K562 (cell line): ENCODE measurements around the gene CD300A. TPM values are rescaled to one million over a fixed set of nuclear protein-coding genes. Genes with fewer than 3 reads are reported as not detected.

ENCODE experiments used
- ATAC-seq: fragments of 200-7000 bp; cut with Tn5 transposase; 3 replicates; pipeline ENCODE4 v1.9.1; 2020; ENCODE audit warnings: moderate library complexity
- BruUV-seq: library from RNA; stranded (reverse); fragments of 400-500 nt; replicated peaks from 2 replicates; lab custom pipeline; 2021; lab: Mats Ljungman, UMichigan
- CTCF ChIA-PET: fragments of 300-600 bp; formaldehyde crosslinking; extraction: SDS; loops from one replicate; lab custom pipeline; 2021; ENCODE audit warnings: low intra/inter-chr PET ratio; lab: Yijun Ruan, JAX
- POLR2A ChIA-PET: fragments of 300-600, 350-650 bp; sonication (Branson Sonifier 250); formaldehyde crosslinking; extraction: SDS; loops from one replicate; lab custom pipeline; 2021; ENCODE audit warnings: antibody characterized with exemption, inconsistent platforms; lab: Yijun Ruan, JAX
- DNase-seq, 4 experiments: peaks; one replicate each; pipeline versions ENCODE4 v3.0.0 to v3.0.0-alpha.2; 2011 to 2018; ENCODE audit warnings: low spot score in 3 of 4, mixed read lengths in 3 of 4; ENCODE audit errors: extremely low read depth in 1 of 4
- FAIRE-seq: peaks from 2 replicates; lab custom pipeline; 2011; peaks lifted over from hg19 to GRCh38; lab: Jason Lieb, UNC
- H2AFZ ChIP-seq: 2 replicates; pipeline ENCODE4 v1.6.0; 2011; ENCODE audit warnings: low read depth, low read length, control low read depth, inconsistent platforms
- H3K27ac ChIP-seq: fragments of 200-600 bp; 3 replicates; pipeline ENCODE4 v1.8.0; 2011; ENCODE audit warnings: low read depth, mild to moderate bottlenecking, control low read depth, inconsistent platforms, low read length, moderate library complexity, mixed read lengths; ENCODE audit errors: extremely low read depth
- H3K27me3 ChIP-seq, 2 experiments: fragments of 300-600 bp in 1 of 2; 2 replicates in 1 of 2; 3 replicates in 1 of 2; pipeline versions ENCODE4 v1.6.0 to v1.8.0; 2011; ENCODE audit warnings: inconsistent platforms in 2 of 2, low read length in 2 of 2, mild to moderate bottlenecking in 1 of 2, mixed read lengths in 1 of 2, moderate library complexity in 1 of 2; ENCODE audit not compliant: control insufficient read depth in 2 of 2, insufficient read depth in 2 of 2
- H3K36me3 ChIP-seq: fragments of 300-600 bp; 3 replicates; pipeline ENCODE4 v1.8.0; 2011; ENCODE audit warnings: mild to moderate bottlenecking, low read length, inconsistent platforms; ENCODE audit not compliant: control insufficient read depth, insufficient read depth
- H3K4me1 ChIP-seq, 2 experiments: fragments of 200-600 bp in 1 of 2; replicated peaks in 1 of 2; 2 replicates in 1 of 2; 3 replicates in 1 of 2; pipeline versions ENCODE4 v1.5.1 to v1.8.0; 2011; ENCODE audit warnings: inconsistent platforms in 2 of 2, low read length in 2 of 2, mild to moderate bottlenecking in 1 of 2, mixed read lengths in 1 of 2, moderate library complexity in 1 of 2; ENCODE audit not compliant: control insufficient read depth in 2 of 2, insufficient read depth in 2 of 2
- H3K4me2 ChIP-seq: 2 replicates; pipeline ENCODE4 v1.6.1; 2011; ENCODE audit warnings: low read length, control low read depth, inconsistent platforms, mixed read lengths; ENCODE audit not compliant: insufficient read depth
- H3K4me3 ChIP-seq: fragments of 200-600 bp; sonication (generic), shearing (Covaris generic); 2 replicates; pipeline ENCODE4 v1.5.1; 2016; ENCODE audit warnings: control low read depth, inconsistent platforms
- H3K79me2 ChIP-seq: fragments of 200-600 bp; 3 replicates; pipeline ENCODE4 v1.8.0; 2011; ENCODE audit warnings: low read length, inconsistent platforms; ENCODE audit not compliant: control insufficient read depth, insufficient read depth
- H3K9ac ChIP-seq, 2 experiments: 2 replicates each; pipeline versions ENCODE4 v1.6.0 to v1.6.1; 2011; ENCODE audit warnings: low read depth in 2 of 2, low read length in 2 of 2, control low read depth in 1 of 2, inconsistent platforms in 1 of 2, mild to moderate bottlenecking in 1 of 2, mixed read lengths in 1 of 2; ENCODE audit not compliant: insufficient read depth in 1 of 2
- H3K9me1 ChIP-seq: one replicate; pipeline ENCODE4 v1.6.0; 2011; ENCODE audit warnings: inconsistent platforms, mild to moderate bottlenecking, low read length, moderate library complexity; ENCODE audit not compliant: control insufficient read depth, insufficient read depth
- H3K9me3 ChIP-seq: replicated peaks from 2 replicates; pipeline ENCODE4 v1.5.1; 2011; ENCODE audit warnings: low read depth, low read length, inconsistent platforms; ENCODE audit not compliant: control insufficient read depth, insufficient read depth
- H4K20me1 ChIP-seq: replicated peaks from 2 replicates; pipeline ENCODE4 v1.6.1; 2011; ENCODE audit warnings: low read length, inconsistent platforms, mixed read lengths; ENCODE audit not compliant: control insufficient read depth, insufficient read depth
- EGR1 ChIP-seq: fragments of 450-650 bp; conservative IDR thresholded peaks from 2 replicates; pipeline ENCODE4 v1.6.1; 2017; ENCODE audit warnings: mild to moderate bottlenecking
- FOSL1 ChIP-seq: fragments of 200-800 bp; sonication (Bioruptor generic); conservative IDR thresholded peaks from 2 replicates; pipeline ENCODE4 v1.6.1; 2016; ENCODE audit warnings: missing genetic modification characterization, missing compliant biosample characterization
- FOXP1 ChIP-seq: sonication (generic); formaldehyde crosslinking; IDR thresholded peaks from 2 replicates; pipeline ENCODE4 v1.8.0; 2022; ENCODE audit warnings: mild to moderate bottlenecking, missing genetic modification reagents
- KDM5B ChIP-seq: fragments of 200-600 bp; sonication (generic); IDR thresholded peaks from 2 replicates; pipeline ENCODE4 v1.6.1; 2012; ENCODE audit warnings: low read depth, mild to moderate bottlenecking, moderate library complexity, low read length, control low read depth, inconsistent platforms; ENCODE audit not compliant: insufficient replicate concordance
- MAFG ChIP-seq: fragments of 450-650 bp; conservative IDR thresholded peaks from 2 replicates; pipeline ENCODE4 v1.6.1; 2016; ENCODE audit warnings: missing genetic modification characterization, missing compliant biosample characterization
- MAZ ChIP-seq, 2 experiments: fragments of 450-650 bp in 1 of 2; sonication (generic) in 1 of 2; formaldehyde crosslinking; IDR thresholded peaks in 1 of 2; conservative IDR thresholded peaks in 1 of 2; 2 replicates each; pipeline versions ENCODE4 v1.4.0 to v1.5.0; 2020; ENCODE audit warnings: mild to moderate bottlenecking in 1 of 2, missing genetic modification reagents in 1 of 2
- RBBP5 ChIP-seq: fragments of 200-600 bp; sonication (generic); IDR thresholded peaks from 2 replicates; pipeline ENCODE4 v1.6.1; 2012; ENCODE audit warnings: borderline replicate concordance, mild to moderate bottlenecking, low read length, control low read depth, inconsistent platforms; ENCODE audit not compliant: insufficient read depth, poor library complexity, severe bottlenecking
- TCF3 ChIP-seq: sonication (generic); formaldehyde crosslinking; IDR thresholded peaks from 2 replicates; pipeline ENCODE4 v1.4.0; 2020; ENCODE audit warnings: mild to moderate bottlenecking, missing genetic modification reagents
- ZBTB7A ChIP-seq: IDR thresholded peaks from 2 replicates; pipeline ENCODE4 v1.6.1; 2011; ENCODE audit warnings: low read depth, mild to moderate bottlenecking, low read length, moderate library complexity, borderline replicate concordance; ENCODE audit not compliant: control insufficient read depth
- ZFX ChIP-seq: sonication (generic); formaldehyde crosslinking; IDR thresholded peaks from 2 replicates; pipeline ENCODE4 v1.8.0; 2022; ENCODE audit warnings: mild to moderate bottlenecking, missing genetic modification reagents, moderate library complexity
- WGBS: fragments of 100-300 bp; shearing (Covaris generic); methylation state at CpG from one replicate; pipeline ENCODE4 v1.1.6; 2016; ENCODE audit warnings: low coverage, mixed read lengths; ENCODE audit not compliant: insufficient coverage; ENCODE audit errors: missing lambda C conversion rate; 5-methylcytosine and 5-hydroxymethylcytosine counted together
- in situ Hi-C: fragments of 300-500 bp; cut with MboI; formaldehyde crosslinking; loops from 4 replicates; pipeline ENCODE4 v1.15.0; 2018; ENCODE audit warnings: inconsistent platforms, mixed read lengths
- intact Hi-C: fragments of 100-400 bp; cut with micrococcal nuclease; formaldehyde crosslinking; loops from 2 replicates; pipeline ENCODE4 v1.14.2; 2022
- polyA plus RNA-seq, 8 experiments: library from polyadenylated mRNA; depleted of rRNA in 4 of 8; stranded (reverse) in 5 of 8; unstranded in 3 of 8; fragments of >200 nt; fragmentation: Nextera tagmentation in 2 of 8; fragmentation: Illumina TruSeq in 1 of 8; extraction: Ambion mirVana in 2 of 8; extraction: Trizol in 1 of 8; gene quantifications; 2 replicates each; pipeline versions ENCODE4 v1.2.1 to v1.2.3, GENCODE V29; 2011 to 2014; ENCODE audit warnings: inconsistent platforms in 1 of 8, missing spikeins in 1 of 8
- total RNA-seq, 7 experiments: library from RNA; depleted of rRNA in 6 of 7; stranded (reverse); fragments of >200 nt in 6 of 7; fragmentation: Illumina TruSeq in 2 of 7; extraction: Trizol in 2 of 7; gene quantifications; 2 replicates each; pipeline versions ENCODE4 v1.2.1 to v1.2.3, GENCODE V29; 2011 to 2021; ENCODE audit warnings: low replicate concordance in 1 of 7

CD300A gene
- total and polyA plus RNA-seq, 9 of the 15 experiments (the other 6 are each of a cell fraction or from before 2014, with no cell fraction given): 0.21 to 1.7 (median 0.41) TPM; not detected in 1

- Histone ChIP-seq H3K4me3 (no peak overlapping the region), H3K9me1 (no peaks in the 10 kb centered on the region), H3K79me2 (no peaks in the 10 kb centered on the region; the same call in 2 of the 3 replicates), H3K4me1 (peaks cover 0 to 22% of the 10 kb centered on the region in 2 experiments; a peak in 4 of 5 replicates), H3K36me3 (no peaks in the 10 kb centered on the region), H2AFZ (no peak overlapping the region), H4K20me1 (no peaks in the 10 kb centered on the region), H3K27me3 (peaks cover 2 to 38% of the 10 kb centered on the region in 2 experiments; a peak in 4 of 5 replicates), H3K4me2 (no peak overlapping the region), H3K9me3 (no peaks in the 10 kb centered on the region; the same call in 1 of the 2 replicates), H3K27ac (no peak overlapping the region), H3K9ac (no peak overlapping the region)
- DNase-seq: peak in 3 of 4 experiments; percentile 36 to 48 (median 37)
- intact Hi-C loops: no loop called here
- TF ChIP-seq FOXP1 (CRISPR knock-in tag) (no peak), FOSL1 (peak; percentile 54; the same call in 1 of the 2 replicates), RBBP5 (peak; percentile 26), KDM5B (peak; percentile 24), ZFX (CRISPR knock-in tag) (0 out of 2 replicates have a peak, but pooled peaks have one; percentile 13), EGR1 (no peak), ZBTB7A (0 out of 2 replicates have a peak, but pooled peaks have one; percentile 24), MAFG (tag) (no peak), MAZ (CRISPR knock-in tag; conservative IDR thresholded peaks at IDR 0.05 in 1 of 2, IDR thresholded peaks at IDR 0.05 in 1 of 2) (0 out of 4 replicates have a peak, but pooled peaks of 1 of the 2 experiments have one; percentile 27), TCF3 (CRISPR knock-in tag) (peak; percentile 44; the same call in 1 of the 2 replicates)
- 5% methylated on average over 16 of the region's 17 CpGs for WGBS
- in situ Hi-C loops: no loop called here
- ChIA-PET CTCF (no interaction called here), POLR2A (interaction anchor here (0.6 kb wide), 1 partner anchor 988 kb away, joined by 3 read pairs; no protein-coding TSS in a partner anchor)
- no peak for ATAC-seq
- no peak for FAIRE-seq
- BruUV-seq: no TSS peak
Observed at GRCh38 chr17:74433421-74434121, 32.9 kb upstream of the CD300A start.
